Osteoblast (primary cell): ENCODE results near the gene NAA10. TPM values are rescaled to one million over a fixed set of nuclear protein-coding genes. Genes with fewer than 3 reads are reported as not detected.

Source experiments
- DNase-seq: peaks from one replicate; pipeline ENCODE4 v3.0.0; 2011; ENCODE audit warnings: low spot score, mixed read lengths; ENCODE audit not compliant: insufficient read length; ENCODE audit errors: missing footprints
- H2AFZ ChIP-seq: 2 replicates; pipeline ENCODE4 v1.6.0; 2011; ENCODE audit warnings: mild to moderate bottlenecking, low read length
- H3K27ac ChIP-seq: 2 replicates; pipeline ENCODE4 v1.5.1; 2011; ENCODE audit warnings: mild to moderate bottlenecking, low read depth, low read length, moderate library complexity
- H3K27me3 ChIP-seq: 2 replicates; pipeline ENCODE4 v1.6.0; 2012; ENCODE audit warnings: mild to moderate bottlenecking, control low read depth, inconsistent platforms, low read length, moderate library complexity; ENCODE audit not compliant: insufficient read depth
- H3K36me3 ChIP-seq: 2 replicates; pipeline ENCODE4 v1.5.1; 2011; ENCODE audit warnings: mild to moderate bottlenecking, low read length, control low read depth, moderate library complexity; ENCODE audit not compliant: insufficient read depth
- H3K4me1 ChIP-seq: 2 replicates; pipeline ENCODE4 v1.5.1; 2011; ENCODE audit warnings: mild to moderate bottlenecking, low read length, control low read depth, moderate library complexity; ENCODE audit not compliant: insufficient read depth
- H3K4me2 ChIP-seq: 2 replicates; pipeline ENCODE4 v1.6.0; 2011; ENCODE audit warnings: mild to moderate bottlenecking, low read length; ENCODE audit not compliant: insufficient read depth
- H3K4me3 ChIP-seq: fragments of 200-600 bp; sonication (generic); 3 replicates; pipeline ENCODE4 v1.5.1; 2012; ENCODE audit warnings: mild to moderate bottlenecking, low read length, inconsistent platforms; ENCODE audit not compliant: insufficient read depth
- H3K79me2 ChIP-seq: 2 replicates; pipeline ENCODE4 v1.6.0; 2012; ENCODE audit warnings: mild to moderate bottlenecking, low read length, control low read depth, inconsistent platforms; ENCODE audit not compliant: insufficient read depth
- H3K9me3 ChIP-seq: 2 replicates; pipeline ENCODE4 v1.5.1; 2011; ENCODE audit warnings: low read depth, low read length, control low read depth
- H4K20me1 ChIP-seq: 2 replicates; pipeline ENCODE4 v1.6.0; 2012; ENCODE audit warnings: mild to moderate bottlenecking, low read length, control low read depth; ENCODE audit not compliant: insufficient read depth
- total RNA-seq: library from RNA; depleted of rRNA; stranded (reverse); fragments of >200 nt; gene quantifications from 2 replicates; pipeline ENCODE4 v1.2.3, GENCODE V29; 2012
- TF ChIP-seq, protein P1 (sequence below): IDR thresholded peaks from 2 replicates; pipeline ENCODE4 v1.5.1; 2011; ENCODE audit warnings: mild to moderate bottlenecking, low read depth, low read length, moderate library complexity; ENCODE audit errors: extremely low read depth

The NAA10 gene
- total RNA-seq, 1 donor: 43.4 TPM

DNA sequence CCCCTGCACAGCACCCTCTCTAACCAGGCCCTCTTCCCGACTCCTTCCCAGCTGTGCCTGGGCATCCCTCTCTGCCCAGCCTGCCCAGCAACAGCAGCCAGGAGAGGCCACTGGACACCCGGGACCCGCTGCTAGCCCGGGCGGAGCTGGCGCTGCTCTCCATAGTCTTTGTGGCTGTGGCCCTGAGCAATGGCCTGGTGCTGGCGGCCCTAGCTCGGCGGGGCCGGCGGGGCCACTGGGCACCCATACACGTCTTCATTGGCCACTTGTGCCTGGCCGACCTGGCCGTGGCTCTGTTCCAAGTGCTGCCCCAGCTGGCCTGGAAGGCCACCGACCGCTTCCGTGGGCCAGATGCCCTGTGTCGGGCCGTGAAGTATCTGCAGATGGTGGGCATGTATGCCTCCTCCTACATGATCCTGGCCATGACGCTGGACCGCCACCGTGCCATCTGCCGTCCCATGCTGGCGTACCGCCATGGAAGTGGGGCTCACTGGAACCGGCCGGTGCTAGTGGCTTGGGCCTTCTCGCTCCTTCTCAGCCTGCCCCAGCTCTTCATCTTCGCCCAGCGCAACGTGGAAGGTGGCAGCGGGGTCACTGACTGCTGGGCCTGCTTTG lies 29.2 kb downstream of the NAA10 start:
- Histone ChIP-seq H2AFZ (no peak overlapping the region), H3K4me3 (no peak overlapping the region), H3K36me3 (no peaks in the 10 kb centered on the region), H3K4me2 (no peak overlapping the region), H3K27ac (no peak overlapping the region), H3K27me3 (no peaks in the 10 kb centered on the region), H4K20me1 (no peaks in the 10 kb centered on the region), H3K9me3 (no peaks in the 10 kb centered on the region), H3K4me1 (no peaks in the 10 kb centered on the region), H3K79me2 (no peaks in the 10 kb centered on the region)
- DNase-seq: no peak
- TF ChIP-seq, protein P1, sequence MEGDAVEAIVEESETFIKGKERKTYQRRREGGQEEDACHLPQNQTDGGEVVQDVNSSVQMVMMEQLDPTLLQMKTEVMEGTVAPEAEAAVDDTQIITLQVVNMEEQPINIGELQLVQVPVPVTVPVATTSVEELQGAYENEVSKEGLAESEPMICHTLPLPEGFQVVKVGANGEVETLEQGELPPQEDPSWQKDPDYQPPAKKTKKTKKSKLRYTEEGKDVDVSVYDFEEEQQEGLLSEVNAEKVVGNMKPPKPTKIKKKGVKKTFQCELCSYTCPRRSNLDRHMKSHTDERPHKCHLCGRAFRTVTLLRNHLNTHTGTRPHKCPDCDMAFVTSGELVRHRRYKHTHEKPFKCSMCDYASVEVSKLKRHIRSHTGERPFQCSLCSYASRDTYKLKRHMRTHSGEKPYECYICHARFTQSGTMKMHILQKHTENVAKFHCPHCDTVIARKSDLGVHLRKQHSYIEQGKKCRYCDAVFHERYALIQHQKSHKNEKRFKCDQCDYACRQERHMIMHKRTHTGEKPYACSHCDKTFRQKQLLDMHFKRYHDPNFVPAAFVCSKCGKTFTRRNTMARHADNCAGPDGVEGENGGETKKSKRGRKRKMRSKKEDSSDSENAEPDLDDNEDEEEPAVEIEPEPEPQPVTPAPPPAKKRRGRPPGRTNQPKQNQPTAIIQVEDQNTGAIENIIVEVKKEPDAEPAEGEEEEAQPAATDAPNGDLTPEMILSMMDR: no peak

DNA sequence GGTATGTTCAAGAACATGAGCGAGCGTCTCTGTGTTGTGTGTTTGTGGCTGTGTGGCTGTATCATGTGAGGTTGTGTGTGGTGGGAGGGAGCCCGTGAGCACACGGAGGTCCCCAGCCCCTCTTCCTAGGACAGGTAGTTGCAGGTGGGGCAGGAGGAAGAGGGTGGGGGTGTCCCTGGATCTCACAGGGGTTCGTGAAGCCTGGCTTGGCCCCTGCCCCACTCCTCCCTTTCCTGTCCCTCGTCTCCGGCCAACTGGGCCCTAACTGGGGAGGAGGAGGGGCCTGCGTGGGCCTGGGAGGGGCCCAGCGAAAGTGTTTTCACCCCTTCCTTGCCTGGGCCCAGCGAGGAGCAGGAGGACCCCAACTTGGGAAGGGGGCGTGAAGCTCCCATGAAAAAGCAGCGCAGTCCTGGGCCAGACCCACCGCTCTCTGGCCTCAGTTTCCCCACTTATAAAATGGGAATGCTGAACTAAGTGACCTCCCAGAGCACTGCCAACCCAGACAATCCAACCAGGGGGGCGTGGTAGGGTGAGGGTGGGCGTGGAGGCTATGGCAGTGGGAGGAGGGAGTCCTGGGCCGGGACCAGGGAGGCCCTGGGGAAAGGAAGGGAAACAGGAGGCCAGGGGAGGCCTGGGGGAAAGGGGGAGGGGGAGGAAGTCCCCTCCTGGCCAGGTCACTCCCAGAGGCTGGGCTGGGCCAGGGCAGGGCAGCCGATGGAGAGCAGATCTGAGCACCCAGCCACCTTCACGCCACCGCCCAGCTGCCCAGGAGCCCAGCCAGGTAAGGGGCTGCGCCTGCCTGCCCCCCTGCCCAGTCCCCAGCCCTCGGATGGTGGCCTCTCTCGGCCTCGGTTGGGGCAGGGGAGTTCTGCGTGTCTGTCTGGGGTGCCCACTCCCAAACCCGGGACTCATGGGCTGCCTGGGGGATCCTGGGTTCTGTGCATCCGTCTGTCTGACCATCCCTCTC lies 30.6 kb downstream of the NAA10 start, which contains the start of gene AVPR2:
Gene AVPR2 (plus strand): TSS at position 683 of the 967 bp plus-strand sequence. CDS start 473 bp downstream, outside the sequence.
- Histone ChIP-seq H3K79me2 (no peaks in the 10 kb centered on the region), H3K27ac (no peak within 1 kb of the TSS), H3K4me3 (no peak within 1 kb of the TSS)

DNA sequence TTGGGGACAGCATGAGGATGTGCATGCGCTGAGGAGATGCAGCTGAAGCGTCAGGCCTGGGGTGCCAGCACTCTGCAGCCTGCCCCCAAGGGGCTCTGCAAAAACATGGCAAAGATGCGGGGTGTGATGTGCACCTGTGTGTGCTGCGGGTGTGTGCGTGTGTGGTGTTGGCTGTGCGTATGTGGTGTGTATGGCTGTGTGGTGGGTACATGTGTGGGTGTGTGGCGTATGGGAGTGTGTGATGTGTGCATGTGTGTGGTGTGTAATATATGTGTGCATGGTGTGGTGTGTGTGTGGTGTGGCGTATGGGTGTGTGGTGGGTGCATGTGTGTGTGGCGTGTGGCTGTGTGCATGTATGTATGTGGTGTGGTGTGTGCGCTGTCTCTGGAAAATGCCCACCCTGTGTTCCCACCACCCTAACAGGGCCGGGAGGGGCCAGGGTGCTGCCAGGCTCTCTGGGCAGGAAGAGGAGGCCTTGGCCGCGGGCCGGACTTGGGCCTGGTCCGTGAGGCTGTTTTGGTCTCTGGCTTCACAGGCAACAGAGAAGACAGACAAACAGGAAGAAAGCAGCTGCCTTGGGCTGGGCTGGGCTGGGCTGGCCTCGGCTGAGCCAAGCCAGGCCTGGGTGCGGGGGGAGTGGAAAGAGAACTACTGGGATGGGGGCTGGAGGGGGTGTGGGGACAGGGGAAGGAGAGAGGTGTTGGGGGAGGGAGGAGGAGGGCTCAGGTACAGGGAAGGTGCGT lies 31.4 kb downstream of the NAA10 start:
- TF ChIP-seq, protein P1: no peak
- no peak overlapping the region for H3K4me3 ChIP-seq
- no peaks in the 10 kb centered on the region for H3K9me3 ChIP-seq
- no peak overlapping the region for H3K27ac ChIP-seq
- no peak for DNase-seq
- no peaks in the 10 kb centered on the region for H4K20me1 ChIP-seq
- H3K27me3 ChIP-seq: no peaks in the 10 kb centered on the region
- H3K4me2 ChIP-seq: no peak overlapping the region
- no peaks in the 10 kb centered on the region for H3K36me3 ChIP-seq
- H3K79me2 ChIP-seq: no peaks in the 10 kb centered on the region
- no peaks in the 10 kb centered on the region for H3K4me1 ChIP-seq
- no peak overlapping the region for H2AFZ ChIP-seq

More for the DNA sequence above, 30.6 kb downstream of the NAA10 start, which contains the start of gene AVPR2:
- Histone ChIP-seq H3K27me3 (no peaks in the 10 kb centered on the region), H2AFZ (no peak within 1 kb of the TSS), H3K36me3 (no peaks in the 10 kb centered on the region), H3K4me2 (no peak within 1 kb of the TSS), H3K4me1 (no peaks in the 10 kb centered on the region), H4K20me1 (no peaks in the 10 kb centered on the region), H3K9me3 (no peaks in the 10 kb centered on the region)
- TF ChIP-seq, protein P1: no peak
- no peak for DNase-seq
